Stimulated activated CD4-positive, alpha-beta T cell treated with anti-CD3 and anti-CD28 coated beads, TNF-alpha, amount 100 ng/mL, for 48 hours (primary cell): ENCODE measurements around the gene TTLL5.
"Not testable (repeated sequence)": the region's sequence is repeated elsewhere in the genome, so short reads cannot be mapped to it uniquely, and the experiment has no call there.

Source experiments
- DNase-seq, 3 donors: peaks; one replicate each; pipeline ENCODE4 v3.0.0-alpha.2; 2020; ENCODE audit warnings: low read depth in 3 of 3

The TTLL5 gene

DNA sequence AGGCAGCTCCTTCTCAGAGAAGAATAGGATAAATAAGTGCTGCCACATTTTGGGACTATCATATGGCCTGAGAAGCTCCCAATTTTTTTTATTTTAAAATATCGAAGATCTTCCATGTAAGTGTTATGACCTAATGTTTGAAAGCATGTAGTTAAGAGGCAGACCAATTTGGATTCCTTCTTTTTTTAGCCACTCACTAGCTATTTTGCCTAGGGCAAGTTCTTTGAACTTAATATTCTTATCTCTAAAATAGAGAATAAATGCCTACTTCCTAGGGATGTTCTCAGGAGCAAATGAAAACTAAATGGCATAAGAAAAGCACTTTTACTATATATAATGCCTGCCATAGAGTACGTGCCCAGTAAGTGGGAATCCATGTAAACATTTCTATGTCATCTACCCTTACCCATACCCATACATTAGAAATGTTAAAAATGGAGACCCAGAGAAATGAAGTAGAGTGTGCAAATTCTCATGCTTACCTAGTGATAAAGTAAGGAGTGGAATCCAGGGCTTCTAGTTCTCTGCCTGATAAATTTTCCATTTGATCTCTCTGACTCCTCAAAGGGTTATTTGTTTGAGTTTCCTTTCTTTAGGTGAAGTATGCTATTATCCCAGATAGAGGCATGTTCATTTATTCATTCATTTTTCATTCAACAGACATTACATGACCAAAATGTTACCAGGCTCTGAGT lies 172.4 kb downstream of the TTLL5 start:
- DNase-seq, result no peak

DNA sequence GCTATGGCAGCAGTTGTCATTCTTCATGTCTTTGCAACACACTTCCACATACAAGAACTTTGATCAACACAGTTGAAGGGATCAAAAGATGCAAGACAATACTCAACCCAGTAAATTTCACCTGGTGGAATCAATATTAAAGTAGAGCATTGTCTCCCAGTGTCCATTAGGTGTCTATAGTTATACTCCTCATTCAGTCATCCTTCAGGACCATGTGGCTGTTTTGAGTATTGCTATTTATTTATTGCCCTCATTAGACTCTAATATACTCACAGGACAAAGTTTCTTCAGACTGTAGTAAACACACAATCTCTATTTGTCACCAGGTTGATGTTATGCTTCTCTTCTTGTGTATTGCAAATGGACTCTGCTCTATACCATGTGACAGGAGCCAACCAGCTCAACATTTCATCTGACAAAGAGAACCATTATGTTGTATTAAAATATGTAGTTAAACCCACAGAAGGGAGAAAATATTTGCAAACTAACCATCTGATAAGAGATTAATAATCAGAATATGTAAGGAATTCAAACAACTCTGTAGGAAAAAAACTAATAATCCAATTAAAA lies 174.2 kb downstream of the TTLL5 start:
- DNase-seq, result no peak

DNA sequence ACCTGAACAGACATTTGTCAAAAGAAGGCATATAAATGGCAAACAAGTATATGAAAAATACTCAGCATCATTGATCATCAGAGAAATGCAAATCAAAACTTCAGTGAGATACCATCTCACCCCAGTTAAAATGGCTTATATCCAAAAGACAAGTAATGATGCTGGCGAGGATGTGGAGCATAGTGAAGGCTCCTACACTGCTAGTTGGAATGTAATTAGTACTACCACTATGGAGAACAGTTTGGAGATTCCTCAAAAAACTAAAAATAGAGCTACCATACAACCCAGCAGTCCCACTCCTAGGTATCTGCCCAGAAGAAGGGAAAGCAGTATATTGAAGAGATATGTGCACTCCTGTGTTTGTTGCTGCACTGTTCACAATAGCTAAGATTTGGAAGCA lies 174.7 kb downstream of the TTLL5 start:
- DNase-seq, result no peak

DNA sequence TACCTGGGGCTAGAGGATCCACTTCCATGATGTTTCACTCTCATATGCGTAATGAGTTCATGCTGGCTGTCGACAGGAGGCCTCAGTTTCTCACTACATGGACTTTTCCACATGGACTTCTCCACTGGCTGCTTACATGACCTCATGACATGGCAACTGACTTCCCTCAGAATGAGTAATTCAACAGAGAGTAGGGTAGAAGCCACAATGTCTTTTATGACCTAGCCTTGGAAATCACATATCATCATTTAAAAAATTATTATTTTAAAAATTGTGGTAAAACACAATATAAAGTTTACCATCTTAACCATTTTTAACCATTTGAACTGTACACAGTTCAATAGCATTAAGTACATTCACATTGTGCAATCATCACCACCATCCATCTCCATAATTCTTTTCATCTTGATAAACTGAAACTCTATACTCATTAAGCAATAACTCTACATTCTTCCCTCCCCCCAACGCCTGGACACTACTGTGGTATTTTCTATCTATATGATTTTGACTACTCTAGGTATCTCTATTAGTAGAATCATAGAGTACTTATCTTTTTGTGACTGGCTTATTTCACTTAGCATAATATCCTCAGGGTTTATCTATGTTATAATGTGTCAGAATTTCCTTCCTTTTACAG lies 176.2 kb downstream of the TTLL5 start:
- DNase-seq, result no peak

DNA sequence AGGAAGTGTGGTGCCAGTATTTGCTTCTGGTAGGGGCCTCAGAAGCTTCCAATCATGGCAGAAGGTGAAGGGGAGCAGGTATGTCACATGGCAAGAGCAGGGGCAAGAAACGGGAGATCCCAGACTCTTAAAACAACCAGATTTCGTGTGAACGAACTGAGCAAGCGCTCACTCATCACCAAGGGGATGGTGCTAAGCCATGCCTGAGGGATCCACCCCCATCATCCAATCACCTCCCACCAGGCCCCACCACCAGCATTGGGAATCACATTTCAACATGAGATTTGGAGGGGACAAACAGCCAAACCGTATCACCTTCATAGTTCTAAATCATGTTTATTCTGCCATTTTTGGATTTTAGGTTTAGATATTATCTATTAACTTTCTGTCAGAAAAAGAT lies 179.9 kb downstream of the TTLL5 start:
- no peak for DNase-seq

DNA sequence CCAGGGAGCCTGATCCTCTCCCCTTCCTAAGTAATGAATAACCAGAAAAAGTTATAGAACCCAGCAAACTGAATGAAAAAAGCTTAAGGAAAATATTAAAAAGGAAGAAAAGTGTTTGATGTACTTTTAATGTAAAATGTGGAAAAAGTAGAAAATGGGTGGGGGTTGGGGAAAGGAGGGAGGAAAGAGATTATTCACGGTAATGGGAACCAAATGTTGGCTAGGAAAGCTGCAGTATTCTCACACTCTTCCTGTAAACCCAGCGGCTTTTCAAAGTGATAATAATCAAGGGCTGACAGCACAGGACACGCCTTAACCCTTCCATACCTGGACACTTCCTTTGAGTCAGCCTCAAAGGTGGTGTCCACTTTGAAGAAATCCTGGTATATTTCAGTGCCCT lies 181.5 kb downstream of the TTLL5 start:
- no peak for DNase-seq

DNA sequence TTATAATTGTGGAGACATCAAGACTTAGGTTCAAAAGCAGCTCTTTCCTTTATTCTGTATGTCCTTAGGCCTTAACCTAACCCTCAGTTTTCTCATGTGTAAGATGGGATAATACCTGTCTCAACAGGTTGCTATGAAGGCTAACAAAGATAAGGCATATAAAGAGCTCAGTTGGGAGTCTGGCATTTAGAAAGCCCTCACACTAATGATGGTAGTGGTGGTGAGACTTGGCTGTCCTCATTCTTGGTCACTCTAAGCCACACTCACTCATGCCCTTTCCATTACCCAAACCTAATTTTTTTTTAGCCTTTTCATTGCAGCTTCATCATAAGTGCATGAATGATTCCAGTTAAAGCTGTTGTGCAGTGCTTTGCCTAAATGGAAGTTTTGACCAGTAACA lies 183.4 kb downstream of the TTLL5 start:
- DNase-seq, result no peak

DNA sequence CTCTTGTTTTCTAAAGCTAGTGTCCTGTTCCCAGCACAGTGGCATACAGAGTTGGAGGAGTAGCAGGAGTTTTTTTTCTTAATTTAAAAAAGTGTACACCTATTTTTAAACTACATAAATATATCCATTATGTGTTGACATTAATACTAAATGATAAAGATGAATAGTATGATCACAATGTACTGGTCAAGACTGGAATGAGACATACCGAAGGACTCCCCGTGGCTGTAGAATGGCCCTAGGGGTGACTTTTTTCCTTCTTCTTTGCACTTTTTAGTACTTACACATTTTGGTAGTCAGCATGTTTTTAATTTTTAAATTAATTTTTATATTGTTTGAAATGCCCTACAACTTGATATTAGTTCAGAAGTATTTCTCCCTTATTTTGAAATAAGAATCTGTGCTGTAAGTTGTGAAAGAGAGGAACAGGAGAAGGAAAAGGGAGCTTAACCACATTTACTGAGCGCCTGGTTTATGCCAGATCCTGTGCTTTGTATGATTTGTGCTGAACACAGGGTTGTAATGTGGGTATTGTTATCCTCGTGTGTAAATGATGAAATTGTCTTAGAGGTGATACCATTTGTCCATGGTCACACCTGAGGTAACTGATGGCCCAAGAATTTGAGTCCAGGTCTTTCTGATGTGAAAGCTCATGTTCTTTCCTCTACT lies 184.2 kb downstream of the TTLL5 start:
- no peak for DNase-seq

DNA sequence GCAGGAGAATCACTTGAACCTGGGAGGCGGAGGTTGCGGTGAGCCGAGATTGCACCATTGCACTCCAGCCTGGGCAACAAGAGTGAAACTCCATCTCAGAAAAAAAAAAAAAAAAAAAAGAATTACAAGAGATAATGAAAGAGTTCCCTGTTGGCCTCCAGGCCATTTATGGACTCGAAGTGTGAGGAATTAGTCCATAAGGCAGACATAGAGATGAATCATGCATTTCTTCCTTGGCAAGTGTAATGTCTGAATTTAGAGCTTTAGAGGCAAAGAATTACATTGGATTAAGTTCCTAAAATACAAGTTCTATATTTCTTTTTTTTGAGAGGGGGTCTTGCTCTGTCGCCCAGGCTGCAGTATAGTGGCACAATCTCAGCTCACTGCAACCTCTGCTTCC lies 185.6 kb downstream of the TTLL5 start:
- not testable (repeated sequence) for DNase-seq

DNA sequence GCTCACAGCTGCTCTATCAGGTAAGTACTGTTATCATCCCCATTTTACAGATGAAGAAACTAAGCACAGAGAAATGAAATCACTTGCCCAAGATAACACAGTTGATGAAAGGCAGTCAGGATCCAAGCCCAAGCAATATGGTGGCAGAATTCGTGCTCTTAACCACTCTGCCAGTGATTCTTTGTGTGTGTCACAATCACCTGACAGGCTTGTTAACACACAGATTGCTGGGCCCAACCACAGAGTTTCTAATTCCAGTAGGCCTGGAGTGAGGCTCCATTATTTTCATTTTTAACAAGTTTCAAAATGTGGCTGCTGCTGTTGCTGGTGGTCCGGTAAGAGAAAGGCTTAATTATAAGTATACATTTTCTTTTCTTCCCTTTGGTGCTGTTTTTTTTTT lies 186.5 kb downstream of the TTLL5 start:
- no peak for DNase-seq

DNA sequence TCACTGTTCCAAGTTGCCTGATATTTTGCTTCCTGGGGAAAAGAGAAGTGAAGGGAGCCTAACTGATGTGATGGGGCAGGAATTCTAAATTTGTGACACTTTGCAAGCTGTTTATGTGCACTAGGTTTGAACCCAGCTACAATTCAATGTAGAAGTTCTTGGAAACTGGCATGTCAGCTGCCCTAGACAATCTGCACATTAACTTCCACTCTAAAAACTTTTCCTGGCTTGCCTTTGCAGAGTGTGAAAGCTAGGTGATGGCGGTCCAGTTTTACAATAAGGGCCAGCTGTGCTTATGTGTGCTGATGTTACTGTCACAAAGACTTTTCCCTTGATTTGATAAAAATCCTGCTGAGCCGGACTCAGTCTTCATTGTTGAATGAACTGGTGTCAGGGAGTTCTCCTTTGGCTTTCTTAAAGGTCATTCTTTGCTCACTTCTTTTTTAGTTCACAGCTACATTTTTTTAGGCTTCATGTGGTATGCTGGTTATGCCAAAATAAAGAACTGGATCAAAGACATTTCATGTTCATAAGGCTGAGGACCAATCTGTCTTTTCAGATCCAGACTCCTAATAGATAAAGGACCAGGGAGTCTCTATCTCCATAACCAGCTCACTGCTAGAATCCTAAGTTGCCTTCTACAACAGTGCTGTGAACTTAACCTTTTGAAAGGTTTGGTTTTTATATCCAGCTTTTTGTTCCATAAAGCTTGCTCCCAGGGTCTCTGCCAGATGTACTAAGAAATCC lies 187.3 kb downstream of the TTLL5 start:
- DNase-seq, result no peak

DNA sequence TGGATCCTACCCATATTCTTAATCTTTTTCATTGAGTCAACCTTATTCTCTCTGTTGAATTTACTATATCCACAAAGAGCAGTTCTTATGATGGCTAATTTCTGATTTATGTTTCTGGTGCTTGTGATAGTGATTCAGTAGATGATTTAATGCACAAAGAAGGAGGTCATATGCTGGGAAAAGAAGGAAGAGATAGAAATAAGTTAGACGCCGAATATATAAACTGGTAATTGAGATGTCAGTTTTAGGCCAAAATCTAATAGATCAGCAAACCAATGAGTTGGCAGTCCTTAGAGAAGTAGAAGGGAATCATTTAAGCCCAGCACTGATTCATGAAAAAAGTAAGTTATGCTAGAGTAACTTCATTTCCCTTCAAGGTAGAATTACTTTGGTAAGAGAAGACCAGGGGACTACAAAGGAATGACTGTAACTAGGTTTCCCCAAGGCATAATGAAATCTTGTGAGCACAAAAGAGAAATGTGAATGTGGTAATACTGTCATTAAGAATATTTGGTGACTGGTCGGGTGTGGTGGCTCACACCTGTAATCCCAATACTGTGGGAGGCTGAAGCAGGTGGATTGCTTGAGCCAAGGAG lies 188.4 kb downstream of the TTLL5 start:
- DNase-seq, result no peak

DNA sequence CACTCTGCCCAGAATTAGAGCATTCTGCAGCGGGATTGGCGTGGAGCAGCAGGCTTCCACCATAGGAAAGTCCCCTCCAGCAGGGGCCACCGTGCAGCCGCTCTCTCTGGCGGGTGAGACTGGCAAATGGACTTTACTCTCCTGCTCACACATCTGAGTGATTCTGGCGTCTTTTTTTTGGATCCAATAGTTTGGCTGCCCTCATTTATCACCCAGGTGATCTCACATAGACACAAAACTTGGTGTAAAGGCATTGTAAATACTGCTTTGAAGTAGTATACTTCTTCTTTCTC lies 190.5 kb downstream of the TTLL5 start:
- DNase-seq, result no peak

DNA sequence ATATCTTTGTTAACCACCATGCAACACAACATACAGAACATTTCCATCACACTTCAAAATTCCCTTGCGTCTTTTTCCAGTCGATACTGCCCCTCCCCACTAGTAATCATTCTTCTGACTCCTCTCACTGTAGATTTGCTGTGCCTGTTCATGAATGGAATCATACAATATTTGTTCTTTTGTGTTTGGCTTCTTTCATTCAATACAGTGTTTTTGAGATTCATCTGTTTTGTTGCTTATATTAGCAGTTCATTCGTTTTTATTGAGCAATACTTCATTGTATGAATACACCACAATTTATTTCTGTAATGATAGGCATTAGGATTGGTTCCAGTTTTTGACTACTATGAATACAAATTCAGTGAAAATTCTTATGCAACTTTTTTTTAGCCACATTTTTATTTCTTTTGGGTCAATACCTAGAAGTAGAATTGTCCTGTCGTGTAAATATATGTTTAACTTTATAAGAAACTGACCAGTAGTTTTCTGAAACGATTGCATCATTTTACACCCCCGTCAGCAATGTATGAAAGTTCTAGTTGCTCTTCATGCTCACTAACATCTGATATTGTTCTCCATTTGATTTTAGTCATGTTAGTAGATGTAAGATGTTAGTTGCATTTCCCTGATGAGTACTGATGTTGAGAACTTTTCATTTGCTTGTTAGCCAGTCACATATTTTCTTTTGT lies 193.2 kb downstream of the TTLL5 start:
- DNase-seq, result no peak

DNA sequence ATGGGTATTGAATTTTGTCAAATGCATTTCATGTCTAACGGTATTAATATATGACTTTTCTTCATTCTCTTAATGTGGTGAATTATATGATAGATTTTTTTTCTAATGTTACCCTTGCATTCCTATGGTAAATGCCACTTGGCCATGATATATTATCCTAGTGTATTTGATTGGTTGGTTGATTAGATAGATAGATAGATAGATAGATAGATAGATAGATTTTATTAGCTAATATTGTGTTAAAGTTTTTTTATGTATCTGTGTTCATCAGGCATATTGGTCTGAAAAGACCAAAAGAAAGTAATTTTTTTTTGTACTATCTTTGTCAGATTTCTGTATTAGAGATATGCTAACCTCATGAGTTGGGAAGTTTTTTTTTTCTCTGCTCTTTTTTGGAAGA lies 196.2 kb downstream of the TTLL5 start:
- DNase-seq, result no peak

DNA sequence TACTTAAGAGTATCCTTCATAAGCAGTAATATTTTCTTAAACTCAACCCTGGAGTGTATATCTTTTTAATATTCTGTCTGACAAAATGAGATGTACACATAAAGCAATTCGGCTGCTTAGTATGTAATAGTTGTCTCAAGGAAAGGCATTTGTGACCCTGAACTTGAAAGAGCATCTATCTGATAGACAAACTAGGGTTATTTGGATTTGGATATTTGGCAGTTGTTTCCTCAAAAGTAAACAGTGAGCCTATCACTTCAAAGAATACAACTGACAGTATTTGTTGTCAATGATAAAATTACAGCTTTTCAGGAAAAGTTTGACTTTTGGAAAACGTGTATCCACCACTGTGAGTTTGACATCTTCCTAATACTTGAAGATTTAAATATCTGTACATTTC lies 197.3 kb downstream of the TTLL5 start:
- no peak for DNase-seq

DNA sequence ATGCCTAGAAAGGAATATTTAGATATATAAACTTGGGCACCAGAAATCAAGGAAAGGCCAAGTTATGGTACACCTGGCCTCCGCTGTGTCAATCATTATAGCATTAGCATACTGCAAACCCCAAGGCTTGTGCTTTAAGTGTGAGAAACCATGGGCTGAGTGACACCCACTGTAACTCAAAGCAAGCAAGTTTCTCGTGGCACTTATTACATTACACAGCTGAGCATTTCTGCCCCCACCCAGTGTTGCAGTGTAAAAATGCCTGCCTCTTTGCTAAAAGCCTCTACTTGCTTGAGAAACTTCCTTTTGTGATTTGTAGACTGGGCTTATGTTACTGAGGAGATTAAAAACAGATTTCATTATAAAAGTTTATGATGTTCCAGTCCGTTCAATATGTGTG lies 198.7 kb downstream of the TTLL5 start:
- no peak for DNase-seq

DNA sequence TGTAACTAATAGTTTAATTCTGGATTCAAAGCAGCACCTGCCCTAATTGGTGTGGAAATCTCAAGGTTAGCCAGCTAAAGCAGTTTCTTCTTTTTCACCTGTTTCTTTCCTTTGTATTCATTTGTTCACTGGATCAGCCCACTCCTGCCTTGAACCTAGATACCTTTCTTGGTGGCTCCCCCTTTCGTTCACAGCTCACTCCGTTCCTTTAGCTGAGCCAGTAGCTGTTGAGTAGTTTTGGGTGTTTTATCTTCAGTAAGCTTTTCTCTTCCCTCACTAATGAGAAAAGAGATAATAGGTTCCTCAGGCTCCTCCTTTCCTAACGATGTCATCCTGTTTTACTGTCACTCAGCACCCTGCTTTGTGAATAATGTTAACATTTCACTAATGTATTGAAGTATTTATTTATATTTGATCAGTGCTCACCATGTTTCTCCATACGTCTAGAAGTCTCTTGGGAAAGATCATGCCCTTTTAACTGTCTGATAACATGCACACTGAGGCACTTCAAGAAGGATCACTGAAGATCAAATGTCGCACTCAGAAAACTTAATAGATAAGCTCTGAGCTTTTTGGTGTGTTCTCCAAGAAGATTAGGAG lies 199.6 kb downstream of the TTLL5 start:
- DNase-seq, result no peak

DNA sequence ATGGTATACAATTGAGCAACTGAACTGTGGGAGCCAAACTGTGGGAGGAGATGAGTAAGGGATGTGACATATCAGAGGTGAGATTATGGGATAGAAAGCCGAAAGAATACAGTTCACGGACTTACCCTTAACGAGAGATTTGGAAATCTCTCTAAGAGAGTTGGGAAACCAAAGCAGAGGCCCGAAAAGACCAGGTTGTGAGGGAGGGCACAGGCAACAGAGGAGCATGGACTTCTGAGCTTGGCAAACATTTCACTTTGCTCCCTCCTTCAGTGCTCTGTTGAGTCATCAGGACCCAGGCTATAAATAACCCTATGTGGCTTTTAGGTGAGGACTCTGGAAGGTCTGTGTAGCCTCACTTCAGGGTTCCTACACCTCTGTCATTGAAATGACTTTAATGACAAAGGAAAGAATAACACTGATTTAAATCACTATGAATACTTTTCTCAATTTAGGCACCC lies 200.1 kb downstream of the TTLL5 start:
- DNase-seq, result no peak

DNA sequence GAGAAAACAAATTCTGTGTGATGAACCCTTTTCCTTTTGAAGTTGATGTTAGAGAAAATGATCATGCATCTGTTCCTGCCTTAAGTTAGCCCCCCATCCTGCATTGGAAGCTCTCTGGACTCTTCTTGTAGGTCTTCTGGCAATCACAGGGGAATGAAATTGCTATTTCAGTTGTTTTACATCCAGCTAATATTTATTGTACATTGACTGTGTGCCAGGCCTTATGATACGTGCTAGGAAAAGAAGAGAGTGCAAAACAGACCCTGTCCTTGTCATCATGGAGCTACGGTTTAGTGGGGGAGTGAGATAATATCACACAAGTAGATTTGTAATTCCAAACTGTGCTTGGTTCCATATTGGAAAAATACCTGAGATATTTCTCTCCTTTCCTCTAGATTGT lies 202.2 kb downstream of the TTLL5 start:
- DNase-seq, result no peak

DNA sequence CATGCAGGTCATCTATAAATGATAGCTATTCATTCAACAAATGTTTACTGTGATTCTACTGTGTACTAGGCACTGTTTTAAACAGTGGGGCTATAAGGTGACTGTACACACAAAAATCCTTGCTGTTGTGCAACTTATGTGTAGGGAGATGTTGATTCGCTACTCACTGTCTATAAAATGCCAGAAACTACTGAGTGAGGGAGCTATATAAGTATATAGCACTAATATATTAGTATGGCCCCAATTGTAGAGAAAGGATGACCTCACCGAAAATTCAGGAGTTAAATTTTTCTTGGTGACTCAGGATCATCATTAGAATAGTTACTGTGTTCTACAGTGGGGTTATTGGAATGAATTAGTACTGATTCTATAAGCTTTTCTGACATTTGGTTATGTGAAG lies 203.3 kb downstream of the TTLL5 start:
- no peak for DNase-seq
